T-helper 22 cell (primary cell): ENCODE measurements around the gene TMEM171.

Source experiments
- DNase-seq: peaks from one replicate; pipeline ENCODE4 v3.0.0-alpha.2; 2020; ENCODE audit warnings: low read depth

Gene TMEM171

DNA sequence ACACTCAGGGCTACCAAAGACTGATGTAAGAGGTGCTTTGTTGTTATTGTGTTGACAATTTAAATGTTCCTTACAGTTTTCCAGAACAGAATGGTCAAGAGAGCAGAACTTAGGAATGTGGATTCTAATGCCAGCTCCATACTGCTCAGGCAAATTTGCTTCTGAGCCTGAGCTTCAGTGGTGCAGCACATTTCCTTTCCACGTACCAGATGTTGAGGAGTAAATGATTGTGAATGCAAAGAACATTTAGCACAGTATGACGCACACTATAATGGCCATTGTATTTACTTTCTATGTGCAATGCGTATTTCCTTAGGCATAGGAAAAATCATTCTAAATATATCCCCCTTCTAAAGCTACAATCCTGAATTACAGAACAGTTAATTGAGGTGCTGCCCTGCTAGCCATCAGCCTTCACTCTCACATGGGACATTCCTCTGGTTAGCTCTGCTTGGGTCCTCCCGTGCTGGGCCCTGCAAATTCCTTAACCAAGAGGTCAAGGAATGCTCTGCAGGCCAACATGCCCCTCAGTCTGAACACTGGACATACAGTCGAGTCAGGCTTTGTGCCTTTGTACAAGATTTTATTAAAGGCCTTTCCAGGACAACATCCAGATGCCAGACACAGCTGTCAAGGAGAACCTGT is 31.5 kb downstream of the TMEM171 start:
- DNase-seq: no peak

DNA sequence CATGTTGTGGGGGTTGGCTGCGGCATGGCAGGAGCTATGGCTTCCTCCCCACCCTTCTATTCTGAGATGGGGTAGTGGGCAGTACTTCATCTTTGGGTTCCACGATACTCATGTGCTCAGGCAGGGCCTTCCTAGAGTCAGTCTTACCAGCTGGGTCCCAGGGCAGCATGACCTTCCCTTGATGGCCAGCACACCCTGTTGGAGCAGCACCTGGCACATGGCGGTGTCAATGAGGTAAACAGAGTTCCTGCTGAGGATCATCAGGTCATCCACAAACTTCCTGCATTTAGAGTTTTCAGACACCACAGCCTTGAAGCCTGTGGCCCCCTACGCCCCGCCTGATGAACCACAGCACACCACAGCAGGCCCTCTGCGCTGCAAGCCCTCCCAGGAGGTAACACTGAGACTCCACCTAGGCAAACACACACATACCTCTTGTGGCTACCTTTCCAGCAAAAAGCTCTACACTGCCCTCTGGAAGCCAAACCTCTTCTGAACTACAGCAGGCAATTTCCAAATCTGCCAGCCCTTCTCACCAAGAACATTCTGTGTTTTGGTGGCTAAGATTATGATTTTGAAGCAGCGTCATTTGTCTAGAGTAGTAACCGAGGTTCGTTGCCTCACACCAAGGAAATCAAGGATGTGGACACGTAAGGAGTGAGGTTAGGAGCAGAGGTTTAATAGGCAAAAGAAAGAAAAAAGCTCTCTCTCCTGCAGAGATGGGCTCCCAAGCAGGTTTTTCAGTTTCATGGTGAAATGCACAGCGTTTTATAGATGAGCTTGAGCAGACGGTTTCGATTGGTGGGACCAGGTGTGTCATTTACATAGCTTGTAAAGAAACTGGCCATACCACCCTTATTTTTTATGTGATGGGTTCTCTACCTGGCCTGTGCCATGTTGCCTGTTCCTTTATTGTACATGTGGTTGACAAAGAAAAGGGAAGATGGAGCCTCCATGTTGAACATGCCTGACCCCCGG is 32.3 kb downstream of the TMEM171 start:
- no peak for DNase-seq

DNA sequence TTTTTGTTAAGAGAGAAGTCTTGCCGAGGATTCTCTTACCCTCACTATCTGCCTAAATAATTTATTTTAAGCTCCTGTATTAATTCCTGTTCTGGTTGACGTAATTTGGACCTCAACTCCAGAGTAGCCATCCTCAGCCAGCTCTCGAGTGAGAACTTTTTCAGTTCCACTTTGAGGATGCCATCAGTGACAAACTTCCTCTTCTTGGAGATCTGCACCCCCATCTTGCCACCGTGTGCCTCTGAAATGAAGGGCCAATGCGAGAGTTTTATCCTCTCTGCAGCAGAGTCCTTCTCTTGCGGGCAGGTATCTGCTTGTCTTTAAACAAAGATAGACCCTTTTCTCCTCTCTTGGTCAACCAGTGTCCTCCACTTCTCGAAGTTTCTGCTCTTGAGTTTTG is 33.1 kb downstream of the TMEM171 start:
- DNase-seq: no peak

DNA sequence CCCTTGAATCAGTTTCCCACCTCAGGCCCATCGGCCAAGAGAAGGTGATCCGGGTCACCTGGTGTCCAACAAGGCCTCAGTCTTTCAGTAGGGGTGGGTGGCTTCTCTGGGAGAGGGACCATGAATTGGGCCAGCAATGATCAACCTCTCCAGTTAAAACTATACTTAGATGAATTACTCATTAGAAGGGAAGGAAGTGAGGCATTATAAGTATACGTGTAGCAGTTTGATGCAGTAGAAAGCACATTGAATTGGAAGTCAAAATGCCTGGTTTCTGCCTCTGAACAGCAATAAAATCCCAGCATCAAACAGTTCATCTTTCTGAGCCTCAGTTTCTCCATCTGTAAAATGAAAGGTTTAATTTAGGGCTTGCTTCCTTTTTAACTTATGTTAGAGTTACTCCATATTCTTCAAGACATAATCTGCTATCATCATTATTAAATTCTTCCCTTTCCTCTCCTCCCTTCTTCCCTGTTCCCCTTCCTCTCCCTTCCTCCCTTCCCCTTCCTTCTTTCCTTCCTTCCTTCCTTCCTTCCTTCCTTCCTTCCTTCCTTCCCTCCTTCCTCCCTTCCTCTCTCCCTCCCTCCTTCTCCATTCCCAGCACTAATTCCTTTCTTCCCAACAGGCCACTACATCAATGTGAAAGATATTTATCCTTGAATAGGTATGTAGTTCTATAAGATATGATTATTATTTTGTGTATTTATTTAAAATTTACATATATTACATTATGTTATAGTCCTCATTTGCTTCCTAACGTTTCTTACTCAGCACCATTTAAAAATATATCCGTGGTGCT is 34.0 kb downstream of the TMEM171 start:
- no peak for DNase-seq

DNA sequence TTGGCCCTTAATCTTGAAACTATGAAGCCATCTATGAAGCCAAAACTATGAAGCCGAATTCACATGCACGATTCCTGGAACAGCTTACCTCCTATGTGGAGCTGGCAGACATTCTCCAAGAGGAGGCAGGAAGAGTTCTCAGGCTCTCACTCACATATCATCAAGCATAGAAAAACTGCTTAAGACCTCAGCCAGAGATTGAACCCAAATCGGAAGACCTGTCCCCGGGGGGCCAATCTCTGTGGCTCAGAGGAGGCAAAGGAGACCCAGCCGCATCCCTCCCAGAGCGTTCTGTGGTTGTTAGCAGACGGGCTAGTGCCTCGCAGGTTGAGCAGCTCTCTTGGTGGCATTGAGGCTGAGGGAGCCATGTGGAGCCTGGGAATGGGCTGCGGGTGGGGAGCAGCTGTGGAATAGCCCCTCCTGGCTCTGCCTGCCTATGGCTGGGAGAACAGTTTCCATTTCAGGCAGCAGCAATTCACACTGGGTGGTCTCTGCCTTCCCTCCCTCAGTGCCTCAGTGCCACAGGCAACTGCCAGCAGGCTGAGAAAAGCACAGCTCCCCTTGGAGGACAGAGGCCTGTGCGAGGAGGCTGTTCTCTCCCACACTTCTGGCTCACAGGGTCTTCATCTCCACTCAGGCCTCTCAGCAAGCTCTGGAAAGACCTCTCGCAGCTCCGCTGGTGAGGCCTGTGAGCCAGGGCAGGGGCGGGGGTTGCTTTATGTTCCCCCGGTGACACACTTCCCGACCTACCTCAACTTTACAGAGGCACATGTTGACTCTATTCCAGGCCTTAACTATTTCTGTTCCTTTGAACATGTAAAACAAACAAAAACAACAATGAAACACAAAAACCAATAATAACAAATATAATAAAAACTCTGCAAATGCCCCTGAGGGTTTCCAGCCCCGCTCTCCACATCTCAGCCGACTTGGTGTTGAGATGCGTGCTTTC is 35.2 kb downstream of the TMEM171 start:
- DNase-seq: no peak

DNA sequence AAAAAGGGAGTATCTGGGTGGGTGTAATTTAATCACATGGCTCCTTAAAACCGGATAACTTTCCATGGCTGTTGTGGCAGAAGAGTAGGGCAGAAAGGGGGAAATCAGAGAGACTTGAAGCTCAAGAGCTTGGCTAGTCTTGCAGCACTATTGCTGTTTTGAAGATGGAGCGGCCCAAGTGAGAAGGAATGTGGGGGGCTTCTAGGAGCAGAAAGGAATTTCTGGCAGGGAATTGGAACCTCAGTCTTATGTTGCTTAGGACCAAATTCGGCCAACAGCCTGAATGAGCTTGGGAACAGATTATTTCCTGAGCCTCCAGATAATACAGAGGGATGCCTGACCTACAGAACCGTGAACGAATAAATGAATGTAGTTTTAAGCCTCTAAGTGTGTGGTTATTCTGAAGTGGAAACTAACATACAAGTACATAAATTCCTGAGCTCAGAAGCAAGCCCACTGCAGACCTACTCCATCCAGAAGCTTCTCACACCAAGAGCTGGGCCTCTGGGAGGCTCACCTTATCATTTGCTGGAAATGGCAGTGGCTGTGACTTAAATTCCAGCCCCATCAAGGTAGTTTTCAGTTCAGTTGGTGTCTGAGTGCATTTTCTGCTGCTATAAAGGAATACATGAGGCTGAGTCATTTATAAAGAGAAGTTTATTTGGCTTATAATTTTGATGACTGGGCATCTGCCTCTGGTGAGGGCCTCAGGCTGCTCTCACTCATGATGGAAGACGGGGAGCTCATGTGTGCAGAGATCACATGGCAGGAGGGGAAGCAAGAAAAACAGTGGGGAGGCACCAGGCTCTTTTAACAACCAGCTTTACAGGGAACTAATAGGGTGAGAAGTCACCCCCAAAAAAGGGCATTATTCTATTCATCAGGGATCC is 37.3 kb downstream of the TMEM171 start:
- no peak for DNase-seq

DNA sequence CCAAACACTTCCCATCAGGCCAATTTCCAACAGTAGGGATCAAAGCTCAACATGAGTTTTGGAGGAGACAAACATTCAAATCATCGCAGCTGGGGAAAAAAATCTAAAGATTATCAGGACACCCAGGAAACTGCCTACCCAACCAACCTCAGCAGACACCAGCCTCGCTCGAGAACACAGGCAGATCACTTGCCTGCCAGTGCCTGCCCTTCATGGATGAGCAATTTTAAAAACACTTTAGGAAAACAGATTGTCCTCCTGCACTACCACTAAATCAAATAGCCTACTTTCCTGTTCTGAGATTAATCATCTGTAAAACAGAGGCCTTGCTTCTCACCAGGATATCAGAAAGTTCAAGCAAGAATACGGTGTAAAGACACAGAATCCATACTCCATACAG is 37.9 kb downstream of the TMEM171 start:
- DNase-seq: no peak

DNA sequence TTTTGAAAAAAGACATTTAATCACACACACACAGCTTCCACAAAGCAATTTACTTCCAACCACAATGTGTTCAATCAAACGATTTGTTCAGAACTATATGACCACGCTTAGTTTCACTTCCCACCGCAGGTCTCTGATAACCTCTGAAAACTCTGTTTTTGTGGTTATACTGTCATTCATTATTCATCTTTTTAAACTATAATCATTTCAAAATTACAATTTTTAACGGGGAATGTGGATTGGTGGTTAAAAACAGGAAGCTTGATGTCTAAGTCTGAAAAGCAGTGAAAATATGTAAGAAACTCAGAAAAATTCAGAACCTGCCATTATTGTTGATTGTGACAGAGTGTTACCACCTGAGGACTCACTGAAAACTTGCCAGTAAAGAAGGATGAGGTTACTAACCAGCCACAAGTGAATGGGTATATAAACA is 39.9 kb downstream of the TMEM171 start:
- no peak for DNase-seq

DNA sequence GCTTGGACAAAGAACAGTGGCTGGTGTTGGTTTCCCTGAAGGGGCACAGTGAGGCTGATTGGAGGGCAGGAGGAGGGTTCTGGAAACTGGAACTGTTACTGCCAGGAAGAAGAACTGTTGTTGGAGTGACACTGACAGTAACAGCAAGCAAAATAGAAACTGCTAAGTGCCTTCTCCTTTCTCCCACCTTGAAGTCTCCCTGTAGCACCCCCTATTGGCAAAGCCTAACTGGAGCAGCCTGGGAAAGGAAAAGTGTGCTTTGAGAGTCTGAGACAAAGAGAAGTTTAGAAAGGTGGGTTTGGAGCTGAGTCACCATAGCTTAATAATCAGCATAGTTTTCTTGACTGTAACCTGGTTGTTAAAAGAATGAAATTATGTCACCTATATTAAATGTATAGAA is 50.1 kb downstream of the TMEM171 start:
- no peak for DNase-seq

DNA sequence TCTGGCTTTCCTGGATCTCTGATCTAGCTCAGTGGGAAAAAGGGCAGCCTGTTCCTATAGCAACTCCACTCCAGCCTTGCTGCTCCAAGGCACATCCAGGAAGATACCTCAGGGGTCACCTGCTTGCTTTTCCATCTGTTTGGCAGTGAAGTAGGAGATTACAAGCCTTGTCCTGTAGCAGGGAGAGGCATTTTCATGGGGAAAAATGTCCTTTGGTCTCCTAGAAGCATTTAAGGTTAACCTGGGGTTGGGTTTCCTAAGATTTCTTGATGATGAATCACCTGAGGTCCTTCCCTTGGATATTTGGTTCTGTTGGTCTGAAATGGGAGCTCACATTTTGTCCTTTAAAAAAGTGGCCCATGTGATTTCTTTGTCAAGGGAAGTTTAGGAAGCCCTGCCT is 51.1 kb downstream of the TMEM171 start:
- DNase-seq: no peak

DNA sequence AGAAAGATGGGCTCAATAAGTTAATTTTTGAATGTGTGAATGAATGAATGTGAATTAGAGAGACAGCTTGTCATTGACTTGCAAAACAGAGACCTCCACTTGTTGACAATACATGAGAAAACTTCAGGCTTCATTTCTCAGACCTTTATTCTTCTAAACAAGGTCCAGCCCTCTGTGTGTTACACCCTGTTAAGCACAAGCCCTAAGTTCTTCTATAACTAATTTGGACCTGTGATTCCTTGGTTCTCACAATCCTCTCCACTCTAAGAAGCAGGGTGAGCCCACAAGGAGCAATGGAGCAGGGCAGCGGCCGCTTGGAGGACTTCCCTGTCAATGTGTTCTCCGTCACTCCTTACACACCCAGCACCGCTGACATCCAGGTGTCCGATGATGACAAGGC is 52.6 kb downstream of the TMEM171 start, which contains the start of gene TMEM174:
TMEM174 (plus strand) TSS at position 243 of the 400 bp plus-strand sequence; CDS start at position 294, 51 bp downstream.
- DNase-seq: no peak

DNA sequence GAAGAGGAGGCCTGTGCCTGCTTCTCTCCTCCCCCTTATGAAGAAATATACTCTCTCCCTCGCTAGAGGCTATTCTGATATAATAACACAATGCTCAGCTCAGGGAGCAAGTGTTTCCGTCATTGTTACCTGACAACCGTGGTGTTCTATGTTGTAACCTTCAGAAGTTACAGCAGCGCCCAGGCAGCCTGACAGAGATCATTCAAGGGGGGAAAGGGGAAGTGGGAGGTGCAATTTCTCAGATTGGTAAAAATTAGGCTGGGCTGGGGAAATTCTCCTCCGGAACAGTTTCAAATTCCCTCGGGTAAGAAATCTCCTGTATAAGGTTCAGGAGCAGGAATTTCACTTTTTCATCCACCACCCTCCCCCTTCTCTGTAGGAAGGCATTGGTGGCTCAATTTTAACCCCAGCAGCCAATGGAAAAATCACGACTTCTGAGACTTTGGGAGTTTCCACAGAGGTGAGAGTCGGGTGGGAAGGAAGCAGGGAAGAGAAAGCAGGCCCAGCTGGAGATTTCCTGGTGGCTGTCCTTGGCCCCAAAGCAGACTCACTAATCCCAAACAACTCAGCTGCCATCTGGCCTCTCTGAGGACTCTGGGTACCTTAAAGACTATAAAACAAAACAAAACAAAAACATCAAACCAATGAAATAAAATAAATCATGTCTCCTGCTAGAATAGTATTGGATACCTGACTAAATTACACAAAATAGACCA is 53.9 kb downstream of the TMEM171 start:
- no peak for DNase-seq

DNA sequence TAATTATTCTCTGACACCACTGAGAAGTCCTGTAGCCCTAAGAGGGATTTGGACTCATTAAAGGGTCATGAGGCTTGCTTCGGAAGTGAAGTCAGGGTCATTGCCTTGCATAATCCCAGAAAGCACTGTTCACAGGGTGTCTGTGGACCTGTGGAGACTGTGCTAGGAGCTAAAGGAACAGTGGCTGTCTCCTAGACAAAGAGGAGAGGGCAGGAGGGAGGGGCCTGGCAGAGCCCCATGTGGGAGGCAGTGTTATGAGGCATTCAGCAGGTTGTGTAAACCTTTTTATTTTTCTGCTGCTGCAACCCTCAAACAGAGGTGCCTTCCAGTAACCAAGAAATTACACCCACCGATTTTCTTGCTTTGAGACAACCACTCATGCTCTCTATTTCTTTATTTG is 55.9 kb downstream of the TMEM171 start:
- DNase-seq: no peak

DNA sequence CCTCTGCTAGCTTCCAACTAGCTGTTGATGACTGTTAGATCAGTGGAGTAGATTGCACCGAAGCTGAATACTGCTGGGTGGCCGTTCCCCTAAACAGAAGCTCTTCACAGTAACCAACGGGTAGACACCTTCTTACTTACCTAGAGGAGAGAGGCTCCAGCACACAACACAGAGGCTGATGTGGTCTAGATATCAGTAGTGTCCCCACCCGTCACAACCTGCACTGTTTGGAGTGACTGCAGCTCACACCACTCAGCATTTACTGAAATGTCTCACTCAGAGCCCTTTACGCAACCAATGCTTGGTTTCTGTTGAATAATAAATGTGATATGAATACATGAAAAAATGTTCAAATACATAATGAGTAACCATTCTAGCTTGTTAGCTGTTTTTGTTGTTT is 57.9 kb downstream of the TMEM171 start:
- no peak for DNase-seq

DNA sequence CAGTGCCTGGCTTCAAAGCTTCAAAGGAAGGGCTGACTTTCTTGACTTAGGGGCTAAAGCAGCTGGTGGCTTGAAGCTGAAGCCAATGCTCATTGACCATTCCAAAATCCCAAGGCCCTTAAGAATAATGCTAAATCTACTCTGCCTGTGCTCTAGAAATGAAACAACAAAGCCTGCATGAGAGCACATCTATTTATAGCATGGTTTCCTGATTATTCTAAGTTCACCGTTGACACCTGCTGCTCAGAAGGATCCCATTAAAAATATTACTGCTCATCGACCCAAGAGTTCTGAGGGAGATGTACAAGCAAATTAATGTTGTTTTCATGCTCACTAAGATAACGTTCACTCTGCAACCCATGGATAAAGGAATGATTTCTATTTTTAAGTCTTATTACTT is 59.4 kb downstream of the TMEM171 start:
- no peak for DNase-seq

DNA sequence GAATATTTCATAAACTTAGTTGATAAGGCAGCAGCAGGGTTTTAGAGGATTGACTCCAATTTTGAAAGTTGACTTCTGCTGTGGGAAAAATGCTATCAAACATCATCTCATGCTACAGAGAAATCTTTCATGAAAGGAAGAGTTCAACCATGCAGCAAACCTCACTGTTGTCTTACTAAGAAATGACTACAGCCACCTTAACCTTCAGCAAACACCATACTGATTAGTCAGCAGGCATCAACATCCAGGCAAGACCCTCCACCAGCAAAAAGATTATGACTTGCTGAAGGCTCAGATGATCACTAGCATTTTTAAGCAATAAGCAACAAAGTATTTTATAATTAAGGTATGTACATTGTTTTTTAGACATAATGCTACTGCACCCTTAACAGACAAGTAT is 60.2 kb downstream of the TMEM171 start:
- DNase-seq: no peak
